HCT116 (cell line): ENCODE measurements around the gene UBAP2. TPM values are rescaled to one million over a fixed set of nuclear protein-coding genes. Genes with fewer than 3 reads are reported as not detected.

Source experiments
- ATAC-seq: fragments of 200-7000 bp; cut with Tn5 transposase; 2 replicates; pipeline ENCODE4 v1.9.1; 2020; ENCODE audit warnings: mild to moderate bottlenecking, moderate library complexity
- BruUV-seq: library from RNA; stranded (reverse); fragments of 400-500 nt; replicated peaks from 2 replicates; lab custom pipeline; 2021; lab: Mats Ljungman, UMichigan
- CTCF ChIA-PET: fragments of 300-600 bp; sonication (Branson Sonifier 250); formaldehyde crosslinking; loops from one replicate; lab custom pipeline; 2021; ENCODE audit warnings: antibody characterized with exemption; lab: Charles Lee
- POLR2A ChIA-PET: fragments of 300-600, 350-600 bp; sonication (Branson Sonifier 250); formaldehyde crosslinking; loops from one replicate; lab custom pipeline; 2021; ENCODE audit warnings: antibody characterized with exemption; lab: Charles Lee
- RAD21 ChIA-PET, 2 experiments: fragments of 300-600 bp; sonication (Branson Sonifier 250); formaldehyde crosslinking; loops; one replicate each; lab custom pipeline; 2023; ENCODE audit warnings: low total read pairs in 2 of 2; ENCODE audit not compliant: uncharacterized antibody in 2 of 2, unreplicated experiment in 2 of 2, low non-redundant PET in 1 of 2; lab: Charles Lee
- DNase-seq: peaks from one replicate; pipeline ENCODE4 v3.0.0-alpha.2; 2010; ENCODE audit warnings: low read depth, low spot score
- H2AFZ ChIP-seq: fragments of 200-600 bp; shearing (Covaris generic), sonication (generic); 2 replicates; pipeline ENCODE4 v1.6.1; 2017; ENCODE audit warnings: low read depth, mixed run types, mixed read lengths, antibody characterized with exemption, low read length; ENCODE audit not compliant: poor library complexity, severe bottlenecking
- H3K27ac ChIP-seq: 2 replicates; pipeline ENCODE4 v1.5.1; 2012; ENCODE audit warnings: low read depth, low read length
- H3K27me3 ChIP-seq: fragments of 200-600 bp; sonication (generic); 2 replicates; pipeline ENCODE4 v1.6.1; 2016; ENCODE audit warnings: mixed run types, low read length, mixed read lengths; ENCODE audit not compliant: insufficient read depth
- H3K36me3 ChIP-seq, 2 experiments: fragments of 200-500 bp in 1 of 2; fragments of 200-600 bp in 1 of 2; sonication (Bioruptor generic) in 1 of 2; sonication (generic) in 1 of 2; 2 replicates each; pipeline versions ENCODE4 v1.5.1 to v1.6.1; 2014 to 2016; ENCODE audit warnings: low read length in 2 of 2, inconsistent platforms in 1 of 2, mixed read lengths in 1 of 2, mixed run types in 1 of 2; ENCODE audit not compliant: insufficient read depth in 2 of 2, control insufficient read depth in 1 of 2
- H3K4me1 ChIP-seq, 2 experiments: fragments of 200-600 bp in 1 of 2; sonication (generic) in 1 of 2; 2 replicates each; pipeline versions ENCODE4 v1.5.1 to v1.6.1; 2012 to 2017; ENCODE audit warnings: low read length in 2 of 2, inconsistent platforms in 1 of 2, mild to moderate bottlenecking in 1 of 2, mixed read lengths in 1 of 2, mixed run types in 1 of 2, moderate library complexity in 1 of 2; ENCODE audit not compliant: insufficient read depth in 2 of 2, control insufficient read depth in 1 of 2
- H3K4me2 ChIP-seq: fragments of 200-600 bp; sonication (generic); 2 replicates; pipeline ENCODE4 v1.6.1; 2017; ENCODE audit warnings: mixed run types, low read length, mixed read lengths
- H3K4me3 ChIP-seq, 2 experiments: fragments of 200-600 bp in 1 of 2; sonication (generic) in 1 of 2; replicated peaks in 1 of 2; 2 replicates each; pipeline ENCODE4 v1.5.1; 2011 to 2016; ENCODE audit warnings: low read length in 2 of 2, control low read depth in 1 of 2, low read depth in 1 of 2, mild to moderate bottlenecking in 1 of 2, mixed read lengths in 1 of 2, mixed run types in 1 of 2
- H3K79me2 ChIP-seq: fragments of 200-600 bp; sonication (generic); 2 replicates; pipeline ENCODE4 v1.6.1; 2017; ENCODE audit warnings: mild to moderate bottlenecking, mixed run types, low read length, moderate library complexity, mixed read lengths; ENCODE audit not compliant: insufficient read depth
- H3K9ac ChIP-seq: fragments of 200-600 bp; sonication (generic); 2 replicates; pipeline ENCODE4 v1.6.1; 2016; ENCODE audit warnings: low read length, mixed read lengths
- H3K9me2 ChIP-seq: fragments of 200-600 bp; sonication (generic), shearing (Covaris generic); 2 replicates; pipeline ENCODE4 v1.6.1; 2017; ENCODE audit warnings: mixed run types, mild to moderate bottlenecking, moderate library complexity; ENCODE audit not compliant: insufficient read depth
- H3K9me3 ChIP-seq, 2 experiments: fragments of 200-500 bp in 1 of 2; fragments of 200-600 bp in 1 of 2; sonication (Bioruptor generic) in 1 of 2; sonication (generic) in 1 of 2; 2 replicates each; pipeline ENCODE4 v1.6.1; 2014 to 2017; ENCODE audit warnings: low read length in 2 of 2, mixed read lengths in 2 of 2, inconsistent platforms in 1 of 2, low read depth in 1 of 2, mild to moderate bottlenecking in 1 of 2, mixed run types in 1 of 2, moderate library complexity in 1 of 2; ENCODE audit not compliant: control insufficient read depth in 1 of 2, insufficient read depth in 1 of 2
- H4K20me1 ChIP-seq: fragments of 200-600 bp; sonication (generic), shearing (Covaris generic); 2 replicates; pipeline ENCODE4 v1.6.1; 2017; ENCODE audit warnings: mixed run types, mild to moderate bottlenecking, moderate library complexity; ENCODE audit not compliant: insufficient read depth
- CBX3 ChIP-seq: IDR thresholded peaks from 2 replicates; pipeline ENCODE4 v1.6.1; 2012; ENCODE audit warnings: low read depth
- CEBPB ChIP-seq: IDR thresholded peaks from 2 replicates; pipeline ENCODE4 v1.6.1; 2012; ENCODE audit warnings: low read depth
- ELF1 ChIP-seq: IDR thresholded peaks from 2 replicates; pipeline ENCODE4 v1.6.1; 2012; ENCODE audit warnings: low read depth, borderline replicate concordance
- EZH2phosphoT487 ChIP-seq: fragments of 200-600 bp; IDR thresholded peaks from 2 replicates; pipeline ENCODE4 v1.6.1; 2018; ENCODE audit warnings: antibody characterized with exemption, borderline replicate concordance
- FOSL1 ChIP-seq: IDR thresholded peaks from 2 replicates; pipeline ENCODE4 v1.6.1; 2012; ENCODE audit warnings: low read depth
- JUND ChIP-seq: IDR thresholded peaks from 2 replicates; pipeline ENCODE4 v1.6.1; 2012
- MAX ChIP-seq: IDR thresholded peaks from 2 replicates; pipeline ENCODE4 v1.6.1; 2012
- POLR2A ChIP-seq: IDR thresholded peaks from 2 replicates; pipeline ENCODE4 v1.7.0; 2011; ENCODE audit warnings: borderline replicate concordance; ENCODE audit not compliant: insufficient read depth, insufficient read length; ENCODE audit errors: extremely low read depth
- POLR2AphosphoS5 ChIP-seq: IDR thresholded peaks from 2 replicates; pipeline ENCODE4 v1.6.1; 2011; ENCODE audit warnings: mild to moderate bottlenecking, low read depth, low read length, moderate library complexity
- RAD21 ChIP-seq: IDR thresholded peaks from 2 replicates; pipeline ENCODE4 v1.6.1; 2012; ENCODE audit warnings: low read depth, mild to moderate bottlenecking
- REST ChIP-seq: IDR thresholded peaks from 2 replicates; pipeline ENCODE4 v1.6.1; 2012; ENCODE audit warnings: low read depth
- SIN3A ChIP-seq: IDR thresholded peaks from 2 replicates; pipeline ENCODE4 v1.6.1; 2012; ENCODE audit warnings: low read depth
- SP1 ChIP-seq: IDR thresholded peaks from 2 replicates; pipeline ENCODE4 v1.6.1; 2012; ENCODE audit warnings: low read depth
- SRF ChIP-seq: IDR thresholded peaks from 2 replicates; pipeline ENCODE4 v1.6.1; 2012; ENCODE audit warnings: low read depth
- TCF7L2 ChIP-seq: IDR thresholded peaks from 2 replicates; pipeline ENCODE4 v1.7.0; 2011; ENCODE audit warnings: borderline replicate concordance, inconsistent platforms; ENCODE audit not compliant: insufficient read depth, insufficient read length; ENCODE audit errors: extremely low read depth
- YY1 ChIP-seq: IDR thresholded peaks from 2 replicates; pipeline ENCODE4 v1.6.1; 2011; ENCODE audit warnings: low read length, low read depth, moderate library complexity, mild to moderate bottlenecking; ENCODE audit not compliant: insufficient replicate concordance; ENCODE audit errors: extremely low read depth
- ZFX ChIP-seq: fragments of 450-650 bp; IDR thresholded peaks from 2 replicates; pipeline ENCODE4 v1.6.1; 2017
- ZNF274 ChIP-seq: fragments of 200-500 bp; sonication (Bioruptor generic); IDR thresholded peaks from 2 replicates; pipeline ENCODE4 v1.6.1; 2014; ENCODE audit warnings: mild to moderate bottlenecking, low read depth, low read length, inconsistent platforms
- intact Hi-C: fragments of 100-400 bp; cut with micrococcal nuclease; formaldehyde crosslinking; loops from 2 replicates; pipeline ENCODE4 v1.10.0; 2022
- total RNA-seq: library from RNA; stranded (reverse); gene quantifications from one replicate; pipeline ENCODE4 v1.2.1, GENCODE V29; 2021; ENCODE audit not compliant: unreplicated experiment

The UBAP2 gene
- total RNA-seq, 1 experiment from 2014 or later = 51.3 TPM

- RAD21 ChIA-PET = no interaction called here
- H3K27me3 ChIP-seq = no peaks in the 10 kb centered on the region
- H2AFZ ChIP-seq = no peak overlapping the region
- H3K4me3 ChIP-seq = no peak overlapping the region
- no peak overlapping the region for H3K9ac ChIP-seq
- peaks cover 99% of the 10 kb centered on the region for H3K79me2 ChIP-seq
- H3K36me3 ChIP-seq = no peaks in the 10 kb centered on the region
- no peak for ATAC-seq
- peaks cover 23 to 48% of the 10 kb centered on the region in 2 experiments for H3K4me1 ChIP-seq
- POLR2A ChIA-PET = no interaction called here
- H3K27ac ChIP-seq = no peak overlapping the region; the same call in 1 of the 2 replicates
- CTCF ChIA-PET = no interaction called here
- H3K4me2 ChIP-seq = peak overlapping the region; percentile 73; the same call in 1 of the 2 replicates
- no peak for DNase-seq
- peaks cover 18% of the 10 kb centered on the region; the same call in 1 of the 2 replicates for H4K20me1 ChIP-seq
- TF ChIP-seq EZH2phosphoT487 (no peak), CEBPB (no peak), ZNF274 (no peak), MAX (no peak), CBX3 (no peak), JUND (no peak), ZFX (no peak), RAD21 (no peak), SP1 (no peak), SRF (no peak), REST (no peak), POLR2AphosphoS5 (no peak), POLR2A (no peak), FOSL1 (no peak), ELF1 (no peak), TCF7L2 (no peak), SIN3A (no peak), YY1 (no peak)
- TF ChIP-seq, all 23 proteins: peak for 0
- intact Hi-C loops = no loop called here
- BruUV-seq = no TSS peak
- Histone ChIP-seq H3K9me3 (no peaks in the 10 kb centered on the region), H3K9me2 (no peaks in the 10 kb centered on the region)
Measured at GRCh38 chr9:33877727-33878489, 170.8 kb downstream of the UBAP2 start.
